Coronary artery (tissue), 2 donors: ENCODE measurements around the gene GASK1A.

ENCODE experiments used
- DNase-seq: peaks from one replicate; pipeline ENCODE4 v3.0.0-alpha.2; 2017; ENCODE audit warnings: low spot score
- H3K27ac ChIP-seq, 2 donors: fragments of 200-600 bp; sonication (generic); one replicate each; pipeline ENCODE4 v1.5.1; 2016 to 2019
- H3K4me3 ChIP-seq: fragments of 200-600 bp; sonication (generic); 2 replicates; pipeline ENCODE4 v1.5.1; 2016; ENCODE audit warnings: mild to moderate bottlenecking, moderate library complexity
- TF ChIP-seq, protein P1 (sequence below): fragments of 200-600 bp; sonication (generic); IDR thresholded peaks from one replicate; pipeline ENCODE4 v1.5.1; 2019; ENCODE audit warnings: antibody characterized with exemption

GASK1A gene

GRCh38 chr3:43105596-43106292, 126.6 kb downstream of the GASK1A start, which contains the start of gene POMGNT2:
TSS of gene POMGNT2 (minus strand) at chr3:43106079. CDS start at chr3:43081431, 24,648 bp downstream.
- TF ChIP-seq, protein P1, sequence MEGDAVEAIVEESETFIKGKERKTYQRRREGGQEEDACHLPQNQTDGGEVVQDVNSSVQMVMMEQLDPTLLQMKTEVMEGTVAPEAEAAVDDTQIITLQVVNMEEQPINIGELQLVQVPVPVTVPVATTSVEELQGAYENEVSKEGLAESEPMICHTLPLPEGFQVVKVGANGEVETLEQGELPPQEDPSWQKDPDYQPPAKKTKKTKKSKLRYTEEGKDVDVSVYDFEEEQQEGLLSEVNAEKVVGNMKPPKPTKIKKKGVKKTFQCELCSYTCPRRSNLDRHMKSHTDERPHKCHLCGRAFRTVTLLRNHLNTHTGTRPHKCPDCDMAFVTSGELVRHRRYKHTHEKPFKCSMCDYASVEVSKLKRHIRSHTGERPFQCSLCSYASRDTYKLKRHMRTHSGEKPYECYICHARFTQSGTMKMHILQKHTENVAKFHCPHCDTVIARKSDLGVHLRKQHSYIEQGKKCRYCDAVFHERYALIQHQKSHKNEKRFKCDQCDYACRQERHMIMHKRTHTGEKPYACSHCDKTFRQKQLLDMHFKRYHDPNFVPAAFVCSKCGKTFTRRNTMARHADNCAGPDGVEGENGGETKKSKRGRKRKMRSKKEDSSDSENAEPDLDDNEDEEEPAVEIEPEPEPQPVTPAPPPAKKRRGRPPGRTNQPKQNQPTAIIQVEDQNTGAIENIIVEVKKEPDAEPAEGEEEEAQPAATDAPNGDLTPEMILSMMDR = no peak
- Histone ChIP-seq H3K27ac (peak within 1 kb of the TSS; percentile 48 to 59), H3K4me3 (peak within 1 kb of the TSS; percentile 90)
- peak; percentile 90 for DNase-seq

DNA sequence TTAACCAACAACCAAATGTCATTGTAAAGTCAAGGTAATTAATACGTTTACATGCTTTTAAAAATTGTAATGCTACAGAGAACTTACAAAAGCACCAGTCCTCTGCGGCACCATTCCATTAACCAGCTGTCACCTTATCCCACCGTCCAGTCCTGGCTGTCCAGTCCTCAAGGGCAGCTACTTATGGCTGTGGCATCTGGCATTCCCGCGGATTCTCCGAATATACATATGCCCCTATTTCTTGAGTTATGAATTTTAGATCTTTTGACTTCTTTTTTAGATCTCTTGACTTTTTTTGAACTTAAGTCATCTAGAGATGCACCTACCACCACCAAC, 127.2 kb downstream of the GASK1A start:
- TF ChIP-seq, protein P1 = no peak
- Histone ChIP-seq H3K4me3 (peak overlapping the region; percentile 90), H3K27ac (peak overlapping the region in 1 of 2 donors; percentile 48)
- DNase-seq = no peak
